Measurements from ENCODE around the gene WDR82.

WDR82 gene

DNA sequence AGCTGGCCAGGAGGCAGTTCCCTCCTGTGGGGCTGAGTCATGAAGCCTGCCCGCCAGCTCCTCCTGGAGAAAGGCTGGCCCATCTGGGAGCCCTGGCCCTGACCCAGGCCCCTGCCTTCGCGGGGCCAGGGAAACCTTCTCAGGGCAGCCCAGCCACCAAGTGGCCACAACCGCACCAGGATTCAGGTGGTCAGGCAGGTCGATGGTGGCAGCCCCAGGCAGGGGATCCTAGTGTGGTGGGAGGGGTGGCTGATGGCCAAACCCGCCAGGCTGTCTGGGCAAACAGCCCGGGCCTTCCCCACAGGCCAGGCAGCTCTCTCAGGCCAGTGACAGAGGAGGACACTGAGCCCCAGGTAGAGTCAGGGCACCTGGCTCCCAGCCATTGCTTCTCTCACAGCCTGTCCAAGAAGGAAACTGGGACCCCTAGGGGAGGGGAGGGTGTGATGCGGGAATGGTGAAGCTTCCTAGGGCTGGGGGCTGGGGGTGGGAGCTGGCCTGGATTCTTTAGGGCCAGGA is 40.7 kb downstream of the WDR82 start:
- H3K4me3 ChIP-seq (replicated peaks; ENCODE audit: low read depth, low read length), result peak overlapping the region; percentile 66
- peak; percentile 67 for DNase-seq (ENCODE audit: extremely low read depth, low read depth)
- TF ChIP-seq, protein P1, sequence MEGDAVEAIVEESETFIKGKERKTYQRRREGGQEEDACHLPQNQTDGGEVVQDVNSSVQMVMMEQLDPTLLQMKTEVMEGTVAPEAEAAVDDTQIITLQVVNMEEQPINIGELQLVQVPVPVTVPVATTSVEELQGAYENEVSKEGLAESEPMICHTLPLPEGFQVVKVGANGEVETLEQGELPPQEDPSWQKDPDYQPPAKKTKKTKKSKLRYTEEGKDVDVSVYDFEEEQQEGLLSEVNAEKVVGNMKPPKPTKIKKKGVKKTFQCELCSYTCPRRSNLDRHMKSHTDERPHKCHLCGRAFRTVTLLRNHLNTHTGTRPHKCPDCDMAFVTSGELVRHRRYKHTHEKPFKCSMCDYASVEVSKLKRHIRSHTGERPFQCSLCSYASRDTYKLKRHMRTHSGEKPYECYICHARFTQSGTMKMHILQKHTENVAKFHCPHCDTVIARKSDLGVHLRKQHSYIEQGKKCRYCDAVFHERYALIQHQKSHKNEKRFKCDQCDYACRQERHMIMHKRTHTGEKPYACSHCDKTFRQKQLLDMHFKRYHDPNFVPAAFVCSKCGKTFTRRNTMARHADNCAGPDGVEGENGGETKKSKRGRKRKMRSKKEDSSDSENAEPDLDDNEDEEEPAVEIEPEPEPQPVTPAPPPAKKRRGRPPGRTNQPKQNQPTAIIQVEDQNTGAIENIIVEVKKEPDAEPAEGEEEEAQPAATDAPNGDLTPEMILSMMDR (IDR thresholded peaks at IDR 0.05; ENCODE audit: low read depth, low read length, missing control alignments), result no peak

DNA sequence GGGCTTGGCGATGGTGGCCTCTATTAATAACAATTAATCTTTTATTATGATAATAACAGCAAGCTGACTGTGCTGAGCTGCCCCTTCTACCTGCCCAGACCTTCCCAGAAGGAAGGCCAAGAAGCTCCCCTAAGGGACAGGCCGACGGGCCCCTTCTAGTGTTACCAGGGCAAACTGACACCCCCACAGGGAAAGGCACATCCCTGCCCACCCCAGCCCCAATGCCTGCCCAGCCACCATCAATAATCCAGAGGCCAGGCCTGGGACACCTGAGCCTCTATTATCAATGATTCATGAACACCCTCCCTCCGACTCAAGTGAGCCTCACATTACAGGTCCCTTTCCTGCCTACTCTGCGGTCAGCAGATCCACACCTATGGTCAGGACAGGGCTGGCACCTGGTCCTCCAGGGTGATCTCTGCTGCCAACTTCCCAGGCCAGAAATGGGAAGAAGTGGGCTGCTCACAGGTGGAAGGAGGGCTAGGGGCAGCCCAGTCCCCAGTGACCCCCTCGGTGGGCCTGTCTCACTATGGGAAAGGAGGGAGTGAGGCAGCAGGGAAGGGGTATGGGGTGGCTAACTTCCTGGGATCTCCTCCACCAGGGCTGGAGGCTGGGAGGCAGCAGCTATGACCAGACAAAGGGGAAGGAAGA is 41.3 kb downstream of the WDR82 start:
- no peak for DNase-seq (ENCODE audit: extremely low read depth, low read depth)
- TF ChIP-seq, protein P1 (IDR thresholded peaks at IDR 0.05; ENCODE audit: low read depth, low read length, missing control alignments), result no peak
- H3K4me3 ChIP-seq (replicated peaks; ENCODE audit: low read depth, low read length), result peak overlapping the region; percentile 66

DNA sequence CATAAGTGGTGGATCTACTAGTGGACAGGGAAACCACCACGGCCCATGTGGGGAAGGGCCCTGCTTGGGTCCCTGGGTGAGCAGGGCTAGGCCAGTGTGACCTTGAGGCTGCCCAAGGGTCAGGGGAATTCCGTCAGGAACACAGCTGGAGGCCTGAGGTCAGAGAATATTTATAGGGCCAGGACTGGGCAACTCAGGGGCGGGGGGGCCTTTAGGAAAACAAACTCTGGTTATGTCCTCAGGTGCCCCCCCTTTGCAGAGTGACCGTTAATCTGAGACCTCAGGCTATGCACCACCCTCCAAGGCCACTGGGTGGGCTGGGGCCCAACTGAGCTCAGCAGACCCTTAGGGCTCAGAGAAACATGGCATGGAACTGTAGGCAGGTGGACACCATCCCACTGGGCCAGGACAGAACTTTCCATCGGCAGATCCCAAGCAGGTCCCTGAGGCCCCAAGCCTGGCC is 42.0 kb downstream of the WDR82 start:
- TF ChIP-seq, protein P1 (IDR thresholded peaks at IDR 0.05; ENCODE audit: low read depth, low read length, missing control alignments), result no peak
- H3K4me3 ChIP-seq (replicated peaks; ENCODE audit: low read depth, low read length), result no peak overlapping the region
- DNase-seq (ENCODE audit: extremely low read depth, low read depth), result no peak

DNA sequence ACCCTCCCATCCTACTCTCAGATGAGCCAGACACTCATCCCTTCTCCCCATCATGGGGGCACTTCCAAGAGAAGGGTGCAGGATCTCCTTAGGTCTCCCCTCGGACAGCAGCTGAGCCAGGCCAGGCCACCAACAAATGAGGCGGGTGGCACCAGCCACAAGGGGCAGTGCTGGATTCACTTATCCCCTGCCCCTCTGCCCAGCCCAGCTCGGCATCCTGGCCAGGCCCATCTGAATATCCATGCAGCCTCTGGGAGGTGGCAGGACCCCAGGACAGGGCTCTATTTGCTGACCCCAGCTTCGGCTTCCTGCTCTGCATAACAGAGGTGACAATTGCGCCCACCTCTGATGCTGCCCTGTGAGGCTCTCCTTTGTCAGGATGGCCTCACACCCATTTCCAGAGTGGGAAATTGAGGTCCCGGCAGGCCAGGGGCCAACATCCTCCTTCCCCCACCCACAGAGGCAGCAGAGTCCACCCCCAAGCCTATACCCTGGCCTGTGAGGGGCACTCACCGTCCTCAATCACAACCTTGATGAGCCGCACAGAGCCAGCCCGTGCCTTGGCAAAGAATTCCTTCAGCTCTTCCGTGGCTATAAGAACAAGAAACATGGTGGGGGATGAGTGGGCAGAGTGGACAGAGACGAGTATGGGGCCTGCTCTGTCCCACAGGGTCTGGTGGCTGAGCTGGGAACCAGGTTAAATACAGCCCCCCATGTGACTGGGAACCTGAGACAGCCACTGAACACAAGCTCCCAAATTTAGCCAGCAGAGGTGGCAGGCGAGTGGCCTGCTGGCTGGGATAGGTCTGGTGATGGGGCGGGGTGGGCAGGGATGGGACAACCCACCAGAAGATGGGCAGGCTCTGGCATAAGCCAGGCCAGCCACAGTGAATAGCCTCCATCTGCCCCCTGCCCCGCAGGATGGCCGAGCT is 43.7 kb downstream of the WDR82 start:
- TF ChIP-seq, protein P1 (IDR thresholded peaks at IDR 0.05; ENCODE audit: low read depth, low read length, missing control alignments), result no peak
- H3K4me3 ChIP-seq (replicated peaks; ENCODE audit: low read depth, low read length), result no peak overlapping the region
- no peak for DNase-seq (ENCODE audit: extremely low read depth, low read depth)

DNA sequence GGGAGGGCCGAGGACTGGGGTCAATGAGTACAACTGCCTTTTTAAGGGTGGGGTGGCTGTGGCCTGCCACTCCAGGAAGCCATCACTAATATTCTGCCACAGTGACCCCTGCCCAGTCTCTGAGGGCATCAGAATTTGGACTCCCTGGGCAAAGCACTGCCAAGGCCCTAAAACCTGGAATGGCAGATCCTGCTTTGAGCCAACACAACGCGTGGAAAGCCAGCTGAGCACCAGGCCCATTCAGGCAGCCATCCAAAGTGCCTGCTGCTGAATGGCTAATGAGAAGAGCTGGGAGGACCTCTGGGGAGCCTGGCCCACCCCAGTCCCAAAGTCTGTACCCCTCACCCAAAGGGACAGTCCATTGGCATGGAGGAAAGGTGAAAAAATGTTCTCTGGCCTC is 44.5 kb downstream of the WDR82 start:
- no peak overlapping the region for H3K4me3 ChIP-seq (replicated peaks; ENCODE audit: low read depth, low read length)
- no peak for DNase-seq (ENCODE audit: extremely low read depth, low read depth)
- TF ChIP-seq, protein P1 (IDR thresholded peaks at IDR 0.05; ENCODE audit: low read depth, low read length, missing control alignments), result no peak

DNA sequence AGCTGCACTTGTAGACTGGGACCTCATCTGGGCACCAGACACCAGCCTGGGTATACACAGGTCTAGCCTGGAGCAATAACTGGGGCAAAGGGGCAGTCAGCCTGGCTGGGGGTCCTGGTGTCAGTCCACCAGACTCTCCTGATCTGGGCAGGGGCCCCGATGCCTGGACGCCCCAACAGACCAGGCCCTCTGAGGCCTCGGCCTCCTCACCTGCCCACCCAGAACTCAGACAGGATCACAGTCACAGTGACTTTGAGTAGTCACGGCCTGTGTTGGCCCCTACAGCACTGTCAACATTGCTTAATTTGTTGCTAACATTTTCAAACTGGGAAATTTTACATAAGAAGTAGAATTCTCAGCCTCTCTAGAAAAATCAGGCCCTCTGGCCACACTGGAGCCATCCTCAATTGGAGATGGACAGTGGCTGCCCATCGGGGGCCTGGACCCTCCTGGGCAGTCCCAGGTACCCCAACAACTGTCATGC is 45.3 kb downstream of the WDR82 start:
- no peak overlapping the region for H3K4me3 ChIP-seq (replicated peaks; ENCODE audit: low read depth, low read length)
- no peak for DNase-seq (ENCODE audit: extremely low read depth, low read depth)
- TF ChIP-seq, protein P1 (IDR thresholded peaks at IDR 0.05; ENCODE audit: low read depth, low read length, missing control alignments), result no peak

Data from HFF-Myc (cell line).